MG63 (cell line): ENCODE measurements around the gene KIAA1958. TPM values are rescaled to one million over a fixed set of nuclear protein-coding genes. Genes with fewer than 3 reads are reported as not detected.
"Not testable (repeated sequence)": the region's sequence is repeated elsewhere in the genome, so short reads cannot be mapped to it uniquely, and the experiment has no call there.

Source experiments
- DNase-seq: peaks from one replicate; pipeline ENCODE4 v3.0.0-alpha.2; 2020
- H3K27me3 ChIP-seq: fragments of 250-450 bp; sonication (Bioruptor Pico); 2 replicates; pipeline ENCODE4 v1.5.1; 2020; ENCODE audit warnings: mild to moderate bottlenecking, moderate library complexity
- H3K36me3 ChIP-seq: fragments of 250-450 bp; sonication (Bioruptor Pico); 2 replicates; pipeline ENCODE4 v1.5.1; 2020; ENCODE audit warnings: mild to moderate bottlenecking, moderate library complexity
- H3K4me3 ChIP-seq: fragments of 250-450 bp; sonication (Bioruptor Pico); 2 replicates; pipeline ENCODE4 v1.5.1; 2020; ENCODE audit warnings: mild to moderate bottlenecking, moderate library complexity
- H3K9me3 ChIP-seq: fragments of 250-450 bp; sonication (Bioruptor Pico); 2 replicates; pipeline ENCODE4 v1.5.1; 2020; ENCODE audit warnings: mild to moderate bottlenecking, moderate library complexity
- total RNA-seq: library from RNA; depleted of rRNA; stranded (reverse); fragments of >200 nt; shearing (Covaris generic); gene quantifications from 2 replicates; pipeline ENCODE4 v1.2.3, GENCODE V29; 2014; ENCODE audit warnings: low replicate concordance

The KIAA1958 gene
- total RNA-seq, 1 experiment from 2014 or later = 1.1 TPM

DNA sequence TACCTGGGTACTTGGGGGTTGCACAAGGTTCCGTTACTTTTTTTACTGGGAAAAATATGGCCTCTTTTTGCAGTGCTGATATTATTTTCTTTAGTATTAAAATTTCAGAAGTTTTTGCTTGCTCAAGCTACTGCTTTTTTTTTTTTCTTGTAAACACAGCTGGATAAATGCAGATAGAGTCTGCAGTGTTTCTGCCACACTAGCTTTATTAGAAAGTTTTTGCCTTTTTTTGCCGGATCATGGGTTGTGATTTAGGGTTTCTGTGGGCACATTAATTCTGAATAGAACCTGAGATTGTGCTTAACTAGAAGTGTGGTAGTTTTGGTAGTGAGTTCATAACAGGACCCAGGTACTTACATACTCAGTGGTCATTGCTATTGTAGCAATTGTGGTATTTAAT is 19.9 kb downstream of the KIAA1958 start:
- no peaks in the 10 kb centered on the region for H3K36me3 ChIP-seq
- no peak for DNase-seq

DNA sequence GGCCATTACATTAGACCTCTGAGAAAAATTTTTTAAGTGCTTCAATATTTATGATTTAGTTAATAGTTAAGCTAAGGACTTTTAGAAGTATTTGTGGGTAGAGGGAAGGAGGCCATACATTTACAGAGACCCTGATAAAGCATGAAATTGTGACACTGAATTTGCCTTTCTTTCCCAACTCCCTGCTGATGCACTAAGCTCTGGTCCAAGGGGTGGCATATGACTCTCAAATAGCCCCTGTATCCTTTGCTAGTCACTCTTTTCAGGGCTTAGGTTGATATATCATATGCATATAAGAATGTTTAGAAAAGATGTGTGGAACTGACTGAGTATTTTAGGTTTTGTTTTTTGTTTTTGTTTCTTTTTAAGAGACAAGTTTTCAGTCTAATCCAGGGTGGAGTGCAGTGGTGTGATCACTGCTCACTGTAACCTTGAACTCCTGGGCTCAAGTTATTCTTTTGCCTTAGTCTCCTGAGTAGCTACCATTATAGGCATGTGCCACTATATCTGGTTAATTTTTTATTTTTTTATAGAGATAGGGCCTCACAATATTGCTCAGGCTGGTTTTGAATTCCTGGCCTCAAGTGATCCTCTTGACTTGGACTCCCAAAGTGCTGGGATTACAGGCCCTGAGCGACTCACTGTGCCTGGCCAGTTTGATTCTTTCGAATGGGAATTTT is 20.5 kb downstream of the KIAA1958 start:
- no peak for DNase-seq
- Histone ChIP-seq H3K4me3 (no peak overlapping the region), H3K9me3 (no peaks in the 10 kb centered on the region), H3K36me3 (no peaks in the 10 kb centered on the region), H3K27me3 (no peaks in the 10 kb centered on the region)

More for the DNA sequence above, 19.9 kb downstream of the KIAA1958 start:
- Histone ChIP-seq H3K27me3 (no peaks in the 10 kb centered on the region), H3K9me3 (no peaks in the 10 kb centered on the region), H3K4me3 (no peak overlapping the region)

DNA sequence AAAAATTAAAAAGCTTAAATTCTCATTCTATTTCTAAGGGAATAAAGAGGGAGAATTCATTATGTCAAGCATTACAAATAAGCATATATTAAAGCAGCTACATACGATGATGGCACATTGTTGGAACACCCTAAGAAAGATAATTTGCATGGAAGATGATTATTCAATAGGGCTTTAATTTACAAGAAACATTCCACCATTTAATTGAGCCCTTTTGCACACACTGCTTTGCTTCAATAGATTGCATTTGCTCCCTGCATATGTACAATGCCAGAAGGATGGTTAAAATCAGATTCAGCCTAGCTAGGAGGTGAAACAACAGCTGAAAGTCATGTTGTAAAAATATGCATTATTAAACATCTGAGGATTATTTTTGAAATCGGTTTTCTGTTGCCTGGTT is 21.8 kb downstream of the KIAA1958 start:
- no peaks in the 10 kb centered on the region for H3K9me3 ChIP-seq
- no peak for DNase-seq
- no peaks in the 10 kb centered on the region for H3K36me3 ChIP-seq
- no peaks in the 10 kb centered on the region for H3K27me3 ChIP-seq
- H3K4me3 ChIP-seq = no peak overlapping the region

DNA sequence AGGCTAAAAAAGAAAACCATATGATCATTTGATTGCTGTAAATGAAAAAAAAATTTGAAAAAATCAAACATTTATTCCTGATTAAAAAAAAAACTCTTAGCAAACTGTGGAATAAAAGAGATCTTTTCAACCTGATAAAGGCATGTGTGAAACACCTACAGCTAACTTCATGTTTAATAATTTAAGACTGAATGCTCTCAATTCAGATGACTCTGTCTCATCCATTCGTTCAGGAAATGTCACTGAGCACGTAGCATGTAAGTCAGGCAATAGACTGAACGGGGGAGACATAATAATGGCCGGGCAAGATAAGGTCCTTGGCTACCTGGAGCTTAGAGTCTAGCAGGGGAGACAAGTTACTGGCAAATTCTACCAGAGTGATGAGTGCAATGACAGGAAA is 25.8 kb downstream of the KIAA1958 start:
- H3K4me3 ChIP-seq, H3K27me3 ChIP-seq, H3K9me3 ChIP-seq, H3K36me3 ChIP-seq, DNase-seq: not testable (repeated sequence)

DNA sequence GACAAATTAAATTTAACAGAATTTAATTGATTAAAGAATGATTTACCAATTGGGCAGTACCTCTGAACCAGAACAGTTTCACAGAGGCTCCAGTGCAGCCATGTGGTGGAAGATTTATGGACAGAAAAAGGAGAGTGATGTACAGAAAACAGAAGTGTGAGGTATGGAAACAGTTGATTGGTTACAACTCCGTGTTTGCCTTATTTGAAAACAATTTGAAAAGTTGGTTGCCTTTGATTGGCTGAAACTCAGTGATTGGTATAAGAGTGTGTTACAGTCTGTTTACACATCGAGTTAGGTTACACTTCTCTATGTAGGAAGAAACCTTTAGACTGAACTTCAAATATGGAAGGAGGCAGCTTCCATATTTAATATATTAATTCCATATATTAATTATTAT is 30.1 kb downstream of the KIAA1958 start:
- Histone ChIP-seq H3K4me3 (no peak overlapping the region), H3K27me3 (no peaks in the 10 kb centered on the region), H3K36me3 (no peaks in the 10 kb centered on the region), H3K9me3 (no peaks in the 10 kb centered on the region)
- DNase-seq = no peak

DNA sequence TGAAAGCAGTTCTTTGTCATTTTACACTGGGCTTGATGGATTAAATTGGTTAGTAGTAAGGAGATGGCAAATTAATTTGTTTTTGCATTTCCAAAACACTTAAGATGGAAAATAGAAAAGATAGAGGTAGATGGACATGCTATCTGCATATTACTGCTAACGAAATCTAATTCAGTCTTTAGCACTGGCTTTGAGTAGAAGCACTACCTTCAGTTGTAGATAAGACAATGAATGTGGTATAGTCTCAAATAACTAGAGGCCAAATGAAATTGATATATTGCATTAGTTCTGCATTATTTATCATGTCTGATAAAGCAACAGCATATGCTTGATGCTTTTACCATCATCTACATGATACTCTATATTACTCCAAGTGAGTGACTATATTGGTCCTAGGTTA is 33.4 kb downstream of the KIAA1958 start:
- no peak for DNase-seq
- no peaks in the 10 kb centered on the region for H3K27me3 ChIP-seq
- no peaks in the 10 kb centered on the region for H3K9me3 ChIP-seq
- H3K4me3 ChIP-seq = no peak overlapping the region
- H3K36me3 ChIP-seq = no peaks in the 10 kb centered on the region

DNA sequence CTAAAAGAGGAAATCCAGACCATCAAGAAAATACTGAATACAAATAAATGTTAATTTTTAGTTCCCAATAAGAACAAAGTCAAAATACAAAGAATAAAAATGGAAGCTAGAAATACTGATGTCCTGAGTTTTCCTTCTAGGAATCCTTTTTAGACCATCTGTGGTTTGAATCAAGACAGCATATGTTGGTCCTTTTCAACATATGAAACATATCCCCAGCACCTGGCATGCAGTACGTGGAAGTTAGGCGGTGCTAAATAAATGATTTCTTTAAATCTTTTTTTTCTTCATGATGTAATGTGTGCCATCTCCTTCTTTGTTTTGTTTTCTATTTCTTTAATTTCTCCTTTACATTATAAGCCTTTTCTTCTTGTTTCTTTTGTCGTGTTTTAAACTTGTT is 34.0 kb downstream of the KIAA1958 start:
- H3K9me3 ChIP-seq = no peaks in the 10 kb centered on the region
- H3K27me3 ChIP-seq = no peaks in the 10 kb centered on the region
- no peaks in the 10 kb centered on the region for H3K36me3 ChIP-seq
- H3K4me3 ChIP-seq = no peak overlapping the region
- no peak for DNase-seq

DNA sequence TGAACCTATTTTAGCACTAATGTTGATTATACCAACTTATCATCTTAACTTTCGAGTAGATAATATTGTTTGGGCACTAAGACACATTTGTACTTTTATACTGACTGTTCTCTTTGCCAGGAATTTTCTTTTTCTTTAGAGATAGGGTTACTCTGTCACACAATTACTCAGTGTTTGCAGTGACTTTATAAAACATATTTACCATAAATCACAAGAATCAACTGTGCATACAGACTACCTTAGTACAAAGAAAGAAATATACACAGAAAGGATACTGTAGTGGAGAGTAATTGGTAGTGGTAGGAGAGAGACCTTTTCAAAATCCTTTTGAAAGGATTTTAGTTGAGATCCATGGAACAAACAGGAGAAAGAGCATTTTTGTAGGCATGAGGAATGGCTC is 40.3 kb downstream of the KIAA1958 start:
- no peak overlapping the region for H3K4me3 ChIP-seq
- no peak for DNase-seq
- H3K27me3 ChIP-seq = no peaks in the 10 kb centered on the region
- H3K36me3 ChIP-seq = no peaks in the 10 kb centered on the region
- H3K9me3 ChIP-seq = no peaks in the 10 kb centered on the region

DNA sequence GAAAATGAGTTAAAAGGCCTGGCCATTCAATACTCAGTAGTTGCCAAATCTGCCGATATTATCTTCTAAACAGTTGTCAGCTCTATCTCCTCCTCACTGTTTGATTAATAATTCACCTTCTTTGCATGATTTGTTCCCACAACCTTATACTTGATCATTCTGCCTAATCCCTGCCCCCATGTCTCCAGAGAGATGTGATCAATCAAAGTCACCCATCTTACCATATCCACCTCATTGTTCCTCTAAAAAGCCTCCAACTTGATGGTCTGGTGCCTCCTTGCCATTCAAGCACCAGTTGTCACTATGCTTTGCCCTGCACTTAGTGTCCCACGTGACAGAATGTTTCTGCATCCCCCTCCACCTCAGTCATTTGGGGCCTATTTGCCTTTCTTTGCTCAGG is 41.3 kb downstream of the KIAA1958 start:
- Histone ChIP-seq H3K36me3 (no peaks in the 10 kb centered on the region), H3K4me3 (no peak overlapping the region), H3K27me3 (no peaks in the 10 kb centered on the region), H3K9me3 (no peaks in the 10 kb centered on the region)
- no peak for DNase-seq

DNA sequence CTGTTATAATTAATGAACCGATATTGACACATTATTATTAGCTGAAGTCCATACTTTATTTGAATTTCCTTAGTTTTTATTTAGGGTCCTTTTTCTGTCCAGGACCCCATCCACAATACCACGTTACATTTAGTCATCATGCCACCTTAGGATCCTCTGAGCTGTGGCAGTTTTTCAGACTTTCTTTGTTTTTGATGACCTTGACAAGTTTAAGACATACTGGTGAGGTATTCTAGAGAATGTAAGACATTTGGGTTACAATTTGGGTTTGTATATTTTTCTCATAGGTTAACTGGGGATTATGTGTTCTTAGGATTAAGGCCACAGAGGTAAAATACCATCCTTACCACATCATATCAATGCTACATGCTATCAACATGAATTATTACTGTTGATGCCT is 42.7 kb downstream of the KIAA1958 start:
- Histone ChIP-seq H3K9me3 (no peaks in the 10 kb centered on the region), H3K36me3 (no peaks in the 10 kb centered on the region), H3K27me3 (no peaks in the 10 kb centered on the region)

DNA sequence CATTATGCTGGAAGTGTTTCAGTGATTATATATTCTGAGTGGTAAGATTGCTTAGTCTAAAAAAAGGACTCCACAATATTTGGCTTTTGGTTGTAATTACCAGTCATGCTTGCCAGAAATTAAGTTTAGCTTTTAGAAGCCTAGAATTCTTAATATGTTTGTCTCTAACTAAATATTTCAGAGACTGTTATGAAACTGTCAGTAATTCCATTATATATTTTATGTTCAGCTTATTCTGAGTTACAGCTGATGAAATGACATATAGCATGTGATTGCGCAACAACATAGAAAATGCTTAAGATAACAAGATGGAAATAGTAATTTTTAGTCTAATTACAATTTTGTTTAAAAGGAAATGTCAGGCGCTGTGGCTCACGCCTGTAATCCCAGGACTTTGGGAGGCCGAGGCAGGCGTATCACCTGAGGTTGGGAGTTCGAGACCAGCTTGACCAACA is 44.2 kb downstream of the KIAA1958 start:
- Histone ChIP-seq H3K36me3 (no peaks in the 10 kb centered on the region), H3K4me3 (no peak overlapping the region), H3K27me3 (no peaks in the 10 kb centered on the region), H3K9me3 (no peaks in the 10 kb centered on the region; the same call in 1 of the 2 replicates)
- DNase-seq = no peak

More for the DNA sequence above, 42.7 kb downstream of the KIAA1958 start:
- no peak for DNase-seq
- H3K4me3 ChIP-seq = no peak overlapping the region

DNA sequence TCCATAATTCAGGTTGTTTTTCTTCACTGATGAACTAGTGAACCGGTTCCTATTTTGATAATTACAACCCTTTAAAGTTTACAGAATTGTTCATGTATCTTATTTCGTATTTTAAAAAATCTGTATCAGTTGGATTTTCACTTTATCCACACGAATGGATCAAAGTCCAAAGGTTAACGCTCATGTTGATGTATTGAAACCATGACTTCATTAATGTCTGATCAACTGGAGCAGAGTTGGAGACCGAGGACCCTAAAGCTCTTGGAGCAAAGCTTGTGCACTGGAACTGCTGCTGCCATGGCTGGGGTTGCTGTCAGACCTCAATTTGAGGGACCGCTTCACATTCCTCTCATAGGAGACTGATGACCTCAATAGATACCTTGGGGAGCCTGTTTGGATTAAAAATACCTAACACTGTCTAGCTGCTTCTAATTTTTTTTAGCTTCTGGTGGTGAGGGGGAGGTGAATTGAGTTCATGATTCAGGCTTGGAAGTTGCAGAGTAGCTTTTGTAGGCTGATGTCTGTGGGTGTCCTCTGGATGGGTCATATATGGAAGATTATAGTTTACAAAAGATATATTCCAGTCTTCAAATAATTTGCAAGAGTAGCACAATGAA is 45.1 kb downstream of the KIAA1958 start:
- no peaks in the 10 kb centered on the region; the same call in 1 of the 2 replicates for H3K9me3 ChIP-seq
- no peaks in the 10 kb centered on the region for H3K27me3 ChIP-seq
- no peak for DNase-seq

DNA sequence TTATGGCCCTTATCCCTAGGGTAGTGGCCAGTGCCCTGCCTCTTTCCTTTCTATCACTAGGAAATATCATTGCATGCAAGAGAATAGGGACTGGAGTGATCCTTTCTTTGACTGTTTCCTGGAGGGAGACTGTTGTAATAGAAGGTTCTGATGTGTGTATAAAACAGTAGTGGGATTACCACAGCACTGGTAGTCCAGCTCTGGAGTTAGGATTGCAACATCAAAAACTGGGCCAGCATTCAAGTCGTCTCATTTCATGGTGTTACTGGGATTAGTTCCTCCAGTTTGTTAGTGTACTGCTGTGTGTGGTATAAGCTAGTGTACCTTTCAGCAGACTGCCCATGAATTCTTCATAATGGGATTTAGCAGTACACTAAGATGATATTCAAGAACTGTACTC is 45.8 kb downstream of the KIAA1958 start:
- Histone ChIP-seq H3K27me3 (no peaks in the 10 kb centered on the region), H3K36me3 (no peaks in the 10 kb centered on the region), H3K9me3 (no peaks in the 10 kb centered on the region; the same call in 1 of the 2 replicates), H3K4me3 (no peak overlapping the region)
- peak; percentile 59 for DNase-seq

More for the DNA sequence above, 45.1 kb downstream of the KIAA1958 start:
- H3K4me3 ChIP-seq = no peak overlapping the region
- H3K36me3 ChIP-seq = no peaks in the 10 kb centered on the region

DNA sequence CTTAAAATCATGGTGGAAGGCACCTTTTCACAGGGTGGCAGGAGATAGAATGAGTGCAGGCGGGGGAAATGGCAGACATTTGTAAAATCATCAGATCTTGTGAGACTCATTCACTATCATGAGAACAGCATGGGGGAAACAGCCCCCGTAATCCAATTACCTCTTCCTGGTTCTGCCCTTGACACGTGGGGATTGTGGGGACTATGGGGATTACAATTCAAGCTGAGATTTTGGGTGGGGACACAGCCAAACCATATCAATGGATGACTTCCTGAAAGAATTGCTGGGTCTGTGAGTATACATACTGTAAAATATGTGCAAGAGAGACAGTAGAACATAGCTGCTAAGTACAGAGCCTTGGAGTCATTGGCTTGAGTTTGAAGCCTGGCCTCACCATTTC is 47.0 kb downstream of the KIAA1958 start:
- Histone ChIP-seq H3K27me3 (no peaks in the 10 kb centered on the region), H3K4me3 (no peak overlapping the region), H3K36me3 (no peaks in the 10 kb centered on the region), H3K9me3 (no peaks in the 10 kb centered on the region; the same call in 1 of the 2 replicates)
- DNase-seq = no peak

DNA sequence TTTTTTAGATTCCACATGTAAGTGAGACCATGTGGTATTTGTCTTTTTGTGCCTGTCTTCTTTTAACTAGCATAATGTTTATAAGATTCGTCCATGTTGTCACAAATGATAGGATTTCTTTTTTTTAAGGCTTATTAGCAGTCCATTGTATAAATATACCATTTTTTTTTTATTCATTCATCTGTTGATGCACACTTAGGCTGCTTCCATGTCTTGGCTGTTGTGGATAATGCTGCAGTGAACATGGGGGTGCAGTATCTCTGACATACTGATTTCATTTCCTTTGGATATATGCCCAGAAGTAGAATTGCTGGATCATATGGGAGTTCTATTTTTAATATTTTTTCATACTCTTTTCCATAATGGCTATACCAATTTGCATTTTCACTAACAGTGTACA is 48.7 kb downstream of the KIAA1958 start:
- Histone ChIP-seq H3K27me3 (no peaks in the 10 kb centered on the region), H3K9me3 (no peaks in the 10 kb centered on the region; the same call in 1 of the 2 replicates), H3K36me3 (no peaks in the 10 kb centered on the region), H3K4me3 (no peak overlapping the region)
- no peak for DNase-seq

DNA sequence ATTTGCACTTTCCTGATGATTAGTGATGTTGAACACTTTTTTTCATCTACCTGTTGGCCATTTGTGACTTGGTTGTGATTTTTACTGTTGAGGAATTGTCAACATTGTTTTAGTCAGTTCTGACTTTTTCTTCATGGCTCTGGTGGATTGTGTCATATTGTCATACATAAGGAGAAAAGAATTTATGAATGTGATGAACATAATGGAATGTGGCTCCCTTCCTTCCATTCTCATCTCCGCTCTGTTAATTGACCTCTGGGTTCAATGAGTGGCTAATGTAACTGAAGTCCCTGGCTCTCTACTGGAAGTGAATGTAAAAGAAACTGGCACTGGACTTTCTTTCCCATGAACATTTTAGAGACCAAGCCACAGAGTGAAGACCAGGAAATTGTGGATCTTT is 49.2 kb downstream of the KIAA1958 start:
- H3K4me3 ChIP-seq = no peak overlapping the region
- H3K9me3 ChIP-seq = no peaks in the 10 kb centered on the region; the same call in 1 of the 2 replicates
- DNase-seq = no peak
- H3K36me3 ChIP-seq = no peaks in the 10 kb centered on the region
- no peaks in the 10 kb centered on the region for H3K27me3 ChIP-seq

DNA sequence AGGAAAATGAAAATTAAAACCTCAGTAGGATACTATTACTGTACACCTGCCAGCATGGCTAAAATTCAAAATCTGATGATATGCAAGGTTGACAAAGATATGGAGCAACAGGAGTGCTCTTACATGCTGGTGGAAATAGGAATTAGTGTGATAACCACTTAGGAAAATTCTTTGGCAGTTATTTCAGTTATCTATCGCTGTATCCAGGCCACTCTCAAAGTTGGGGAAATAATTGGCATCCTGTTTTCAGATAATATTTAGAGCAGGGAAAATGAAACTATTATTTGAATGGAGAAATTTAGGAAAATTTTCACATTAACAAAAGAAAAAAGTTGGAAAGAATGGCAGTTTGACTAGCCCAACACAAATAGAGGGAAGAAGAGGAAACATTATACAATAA is 50.9 kb downstream of the KIAA1958 start:
- no peaks in the 10 kb centered on the region for H3K27me3 ChIP-seq
- no peak for DNase-seq
- no peaks in the 10 kb centered on the region; the same call in 1 of the 2 replicates for H3K9me3 ChIP-seq
- no peaks in the 10 kb centered on the region for H3K36me3 ChIP-seq
- H3K4me3 ChIP-seq = no peak overlapping the region

DNA sequence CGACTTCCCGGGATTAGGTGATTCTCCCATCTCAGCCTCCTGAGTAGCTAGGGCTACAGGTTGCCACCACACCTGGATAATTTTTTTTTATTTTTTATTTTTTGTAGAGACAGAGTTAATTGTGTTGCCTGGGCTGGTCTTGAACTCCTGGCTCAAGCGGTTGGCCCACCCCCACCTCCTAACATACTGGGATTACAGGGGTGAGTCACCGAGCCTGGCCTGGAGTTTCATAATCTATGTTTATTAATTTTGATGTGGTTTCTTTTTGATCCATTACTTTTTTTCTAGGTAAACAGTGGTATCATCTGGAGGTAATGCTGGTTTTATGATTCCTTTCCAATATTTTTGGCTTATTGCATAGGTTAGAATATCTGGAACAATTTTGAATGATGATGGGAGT is 54.2 kb downstream of the KIAA1958 start:
- no peaks in the 10 kb centered on the region for H3K9me3 ChIP-seq
- H3K36me3 ChIP-seq = no peaks in the 10 kb centered on the region
- no peaks in the 10 kb centered on the region for H3K27me3 ChIP-seq
- peak; percentile 10 for DNase-seq
- H3K4me3 ChIP-seq = no peak overlapping the region
